Upper lobe of left lung (tissue), 6 donors: ENCODE results near the gene ATG2B. TPM values are rescaled to one million over a fixed set of nuclear protein-coding genes. Genes with fewer than 3 reads are reported as not detected.

ENCODE experiments used
- ATAC-seq, 2 donors: fragments of 200-7000 bp; cut with Tn5 transposase; one replicate each; pipeline ENCODE4 v1.9.1; 2022; ENCODE audit warnings: mild to moderate bottlenecking in 2 of 2, moderate library complexity in 2 of 2; ENCODE audit not compliant: low FRiP score in 2 of 2
- DNase-seq, 2 donors: peaks; one replicate each; pipeline ENCODE4 v3.0.0-alpha.2; 2019 to 2020
- H3K27ac ChIP-seq, 4 donors: fragments of 200-600 bp; sonication (generic); one replicate each; pipeline ENCODE4 v1.5.1; 2016 to 2019
- H3K27me3 ChIP-seq, 4 donors: fragments of 200-600 bp; sonication (generic); one replicate each; pipeline ENCODE4 v1.5.1; 2017 to 2019
- H3K36me3 ChIP-seq, 4 donors: fragments of 200-600 bp; sonication (generic); one replicate each; pipeline ENCODE4 v1.5.1; 2016 to 2019
- H3K4me1 ChIP-seq, 4 donors: fragments of 200-600 bp; sonication (generic); one replicate each; pipeline ENCODE4 v1.5.1; 2018 to 2019
- H3K4me3 ChIP-seq, 4 donors: fragments of 200-600 bp; sonication (generic); one replicate each; pipeline ENCODE4 v1.5.1; 2017 to 2019; ENCODE audit warnings: mild to moderate bottlenecking in 2 of 4, moderate library complexity in 1 of 4
- H3K9me3 ChIP-seq, 4 donors: fragments of 200-600 bp; sonication (generic); one replicate each; pipeline ENCODE4 v1.5.1; 2018 to 2019
- CTCF ChIP-seq, 6 experiments: fragments of 450-650 bp in 4 of 6; fragments of 200-600 bp in 2 of 6; sonication (generic) in 2 of 6; IDR thresholded peaks; one replicate each; pipeline ENCODE4 v1.5.1; 2016 to 2019; ENCODE audit warnings: antibody characterized with exemption in 6 of 6
- EP300 ChIP-seq, 4 donors: sonication (generic); formaldehyde crosslinking; IDR thresholded peaks; one replicate each; pipeline ENCODE4 v1.5.1; 2017; ENCODE audit warnings: antibody characterized with exemption in 4 of 4, control low read depth in 2 of 4
- POLR2A ChIP-seq, 4 donors: fragments of 450-650 bp; IDR thresholded peaks; one replicate each; pipeline ENCODE4 v1.5.1; 2016 to 2017; ENCODE audit warnings: antibody characterized with exemption in 4 of 4, mild to moderate bottlenecking in 2 of 4
- POLR2AphosphoS5 ChIP-seq, 2 donors: sonication (generic); formaldehyde crosslinking; IDR thresholded peaks; one replicate each; pipeline ENCODE4 v1.5.1; 2017; ENCODE audit warnings: antibody characterized with exemption in 2 of 2
- WGBS, 2 donors: methylation state at CpG; one replicate each; pipeline ENCODE4 v1.1.5; 2017 to 2018; 5-methylcytosine and 5-hydroxymethylcytosine counted together
- total RNA-seq, 6 donors: library from RNA; depleted of rRNA in 4 of 6; stranded (reverse); fragments of >200 nt in 4 of 6; gene quantifications; one replicate each; pipeline versions ENCODE4 v1.1.0 to v1.2.1, GENCODE V29; 2016 to 2021
- donor health status: DM: no; HTN: no; CAD: no; lungs with moderate emphysema.
- donor health status: DM: no; HTN: yes; CAD: no; lungs with severe emphysema.

Gene ATG2B
- total RNA-seq, 6 donors from 2014 or later, result 18.1 to 79.6 (median 20.0) TPM

GRCh38 chr14:96299441-96299840 is 63.7 kb downstream of the ATG2B start:
- Histone ChIP-seq H3K4me1 (no peaks in the 10 kb centered on the region), H3K27ac (no peak overlapping the region), H3K4me3 (no peak overlapping the region), H3K36me3 (peaks cover 7 to 57% (median 23%) of the 10 kb centered on the region in 4 donors), H3K27me3 (no peaks in the 10 kb centered on the region), H3K9me3 (no peaks in the 10 kb centered on the region)
- TF ChIP-seq CTCF (IDR thresholded peaks at IDR 0.05), result no peak
- no peak for TF ChIP-seq EP300 (IDR thresholded peaks at IDR 0.05)
- no peak for TF ChIP-seq POLR2A (IDR thresholded peaks at IDR 0.05)
- no peak for TF ChIP-seq POLR2AphosphoS5 (IDR thresholded peaks at IDR 0.05)
- WGBS, 2 donors, result 53 to 56% methylated on average over 3 of the region's 3 CpGs
- no peak for ATAC-seq
- DNase-seq, result no peak

GRCh38 chr14:96297997-96298515 is 65.1 kb downstream of the ATG2B start:
- Histone ChIP-seq H3K9me3 (no peaks in the 10 kb centered on the region), H3K4me1 (no peaks in the 10 kb centered on the region), H3K27me3 (no peaks in the 10 kb centered on the region), H3K36me3 (peaks cover 7 to 55% (median 18%) of the 10 kb centered on the region in 4 donors), H3K27ac (no peak overlapping the region), H3K4me3 (no peak overlapping the region)
- DNase-seq, result no peak
- no peak for TF ChIP-seq POLR2A (IDR thresholded peaks at IDR 0.05)
- TF ChIP-seq EP300 (IDR thresholded peaks at IDR 0.05), result no peak
- TF ChIP-seq CTCF (IDR thresholded peaks at IDR 0.05), result no peak
- TF ChIP-seq POLR2AphosphoS5 (IDR thresholded peaks at IDR 0.05), result no peak
- ATAC-seq, result no peak
- 92 to 93% methylated on average over 4 of the region's 4 CpGs for WGBS, 2 donors

GRCh38 chr14:96297000-96297399 is 66.1 kb downstream of the ATG2B start:
- no peak for ATAC-seq
- DNase-seq, result no peak
- TF ChIP-seq CTCF (IDR thresholded peaks at IDR 0.05) (peak in 3 of 6 experiments; percentile 24 to 38 (median 35)), POLR2A (IDR thresholded peaks at IDR 0.05) (no peak)
- 95 to 98% methylated on average over 2 of the region's 2 CpGs for WGBS, 2 donors
- Histone ChIP-seq H3K4me3 (no peak overlapping the region), H3K4me1 (no peaks in the 10 kb centered on the region), H3K9me3 (no peaks in the 10 kb centered on the region), H3K27me3 (no peaks in the 10 kb centered on the region), H3K36me3 (peaks cover 0 to 48% (median 11%) of the 10 kb centered on the region in 4 donors), H3K27ac (no peak overlapping the region)

GRCh38 chr14:96294246-96294645 is 68.9 kb downstream of the ATG2B start:
- Histone ChIP-seq H3K4me1 (no peaks in the 10 kb centered on the region), H3K4me3 (no peak overlapping the region), H3K27ac (no peak overlapping the region), H3K36me3 (peaks cover 18 to 58% (median 25%) of the 10 kb centered on the region in 4 donors), H3K27me3 (no peaks in the 10 kb centered on the region), H3K9me3 (no peaks in the 10 kb centered on the region)
- WGBS, 2 donors, result 92 to 93% methylated on average over 7 of the region's 7 CpGs
- DNase-seq (peak in 1 of 2 donors; percentile 64), ATAC-seq (no peak)
- TF ChIP-seq POLR2A (IDR thresholded peaks at IDR 0.05), result no peak
- TF ChIP-seq EP300 (IDR thresholded peaks at IDR 0.05), result no peak
- TF ChIP-seq CTCF (IDR thresholded peaks at IDR 0.05), result no peak
- TF ChIP-seq POLR2AphosphoS5 (IDR thresholded peaks at IDR 0.05), result no peak

GRCh38 chr14:96287856-96288255 is 75.3 kb downstream of the ATG2B start:
- DNase-seq (no peak), ATAC-seq (no peak)
- Histone ChIP-seq H3K4me1 (no peaks in the 10 kb centered on the region), H3K36me3 (peaks cover 33 to 82% (median 42%) of the 10 kb centered on the region in 4 donors), H3K27me3 (no peaks in the 10 kb centered on the region), H3K4me3 (no peak overlapping the region), H3K9me3 (no peaks in the 10 kb centered on the region), H3K27ac (no peak overlapping the region)
- TF ChIP-seq POLR2A (IDR thresholded peaks at IDR 0.05) (no peak), EP300 (IDR thresholded peaks at IDR 0.05) (no peak), CTCF (IDR thresholded peaks at IDR 0.05) (no peak), POLR2AphosphoS5 (IDR thresholded peaks at IDR 0.05) (no peak)
- 89 to 100% methylated on average over 1 of the region's 1 CpG for WGBS, 2 donors
